Anterior cingulate cortex (tissue), 58 donors: Measurements from ENCODE around the gene EHHADH.

Experiments used
- DNase-seq, 58 donors: peaks; one replicate each; lab custom pipeline; 2025; lab: John Stamatoyannopoulos, UW

The EHHADH gene

DNA sequence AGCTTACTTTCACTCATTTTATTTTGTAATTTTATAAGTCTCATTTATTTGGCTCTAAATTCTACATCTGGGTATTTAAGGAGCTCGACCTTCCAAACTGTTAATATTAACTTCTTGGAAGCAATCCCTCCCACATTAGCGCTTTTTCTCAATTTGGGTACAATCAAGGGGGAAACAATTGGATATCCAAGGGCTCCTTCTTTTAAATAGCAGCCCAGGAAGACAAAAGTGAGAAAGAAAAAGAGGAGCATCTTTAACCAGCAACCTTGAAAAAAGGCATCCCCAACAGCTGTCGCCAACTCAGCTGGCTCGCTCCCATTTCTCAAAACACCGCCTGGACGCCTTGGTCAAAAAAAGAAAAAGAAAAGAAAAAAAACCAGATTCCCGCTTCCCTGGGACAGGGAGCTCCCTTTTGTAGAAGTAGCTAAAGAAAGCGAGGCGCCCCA, 101.9 kb downstream of the EHHADH start:
- DNase-seq, result peak in 3 of 58 donors; percentile 29 to 56 (median 36)

DNA sequence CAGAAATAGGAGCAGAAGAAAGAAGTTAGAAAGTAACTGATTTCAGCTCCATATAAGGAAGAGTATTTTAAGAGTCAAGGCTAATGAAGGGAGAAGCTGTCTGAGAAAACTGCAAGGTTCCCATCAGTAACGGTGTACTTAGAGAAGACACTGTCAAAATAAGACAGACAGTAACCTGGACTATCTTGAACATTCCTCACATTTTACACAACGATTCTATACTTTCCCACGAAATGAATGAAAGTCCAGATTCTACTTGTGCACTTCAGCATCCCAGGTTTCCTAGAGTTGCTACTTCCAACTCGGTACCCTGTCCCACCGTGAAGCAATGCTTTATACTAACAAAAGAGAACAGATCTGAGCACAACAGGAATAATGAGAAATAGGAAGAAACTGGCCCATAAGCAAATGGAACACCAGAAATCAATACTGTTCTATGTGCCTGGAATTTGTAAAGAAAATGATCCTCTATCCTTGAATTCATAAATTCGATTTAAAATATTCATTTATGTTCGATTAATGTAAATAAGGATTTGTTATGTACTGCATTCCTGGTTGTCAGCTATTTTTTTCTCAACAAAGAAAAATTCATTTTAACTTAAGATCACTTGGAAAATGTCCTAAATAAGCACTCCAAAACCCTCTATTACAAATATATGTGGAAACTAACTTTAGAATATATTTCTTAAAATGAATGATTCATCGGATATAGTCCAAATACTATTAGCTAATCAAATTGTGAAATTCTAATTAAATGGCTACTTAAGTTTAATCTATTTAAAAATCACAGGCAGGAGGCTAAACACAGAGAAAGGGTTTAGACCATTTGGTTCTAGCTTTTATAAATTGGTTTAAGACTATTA, 102.5 kb downstream of the EHHADH start:
- no peak for DNase-seq

DNA sequence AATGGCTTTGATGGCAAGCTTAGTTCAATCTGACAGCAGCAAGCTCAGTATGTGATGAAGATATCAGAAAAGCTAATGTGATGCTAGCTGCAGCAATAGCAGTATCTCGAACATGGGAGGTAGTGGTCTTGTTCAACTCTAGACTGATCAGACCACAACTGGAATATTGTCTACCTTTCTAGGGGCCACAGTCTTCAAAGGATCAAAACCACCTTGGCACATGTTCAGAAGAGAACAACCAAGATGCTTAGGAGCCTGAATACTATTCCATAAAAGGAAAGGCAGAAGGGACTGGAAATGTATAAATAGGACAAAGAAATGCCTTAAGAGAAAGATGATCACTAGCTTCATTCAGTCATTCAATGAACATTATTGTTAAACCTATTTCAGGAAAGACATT, 103.3 kb downstream of the EHHADH start:
- peak in 1 of 58 donors; percentile 11 for DNase-seq

DNA sequence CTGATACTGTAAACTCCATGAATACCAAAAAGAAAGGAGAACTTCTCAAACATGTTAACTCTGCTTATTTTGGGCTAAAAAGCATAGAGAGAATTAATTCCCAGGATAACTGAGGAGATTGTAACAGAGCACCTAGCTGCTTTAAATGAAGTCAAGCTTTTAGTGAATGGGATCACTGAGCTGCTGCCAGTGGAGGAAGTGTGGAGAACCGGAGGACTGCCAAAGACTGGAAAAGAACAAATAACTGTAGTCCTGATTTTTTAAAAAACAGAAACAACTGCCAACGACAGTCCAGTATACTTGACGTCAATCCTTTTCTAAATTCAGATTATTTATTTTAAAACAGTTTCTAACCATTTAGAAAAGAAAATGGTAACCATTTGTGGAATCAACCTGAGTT, 104.3 kb downstream of the EHHADH start:
- peak in 16 of 58 donors; percentile 3 to 69 (median 8) for DNase-seq

DNA sequence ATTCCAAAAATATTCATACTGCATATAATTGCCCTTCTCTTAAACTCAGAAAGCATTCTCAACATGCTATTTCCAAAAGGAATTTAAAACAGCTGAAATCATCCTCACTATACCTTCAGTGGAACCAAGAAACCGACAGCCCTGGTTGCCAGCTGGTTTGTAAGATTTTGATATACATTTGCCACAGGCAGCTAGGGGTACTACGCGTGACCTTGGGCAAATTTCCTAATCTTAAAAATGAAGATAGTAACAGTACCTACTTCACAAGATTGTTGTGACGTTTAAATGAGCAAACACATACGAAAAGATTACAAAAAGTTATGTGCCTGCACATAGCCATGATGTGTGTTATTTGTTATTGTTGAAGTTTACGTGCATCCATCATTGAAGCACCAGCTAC, 108.3 kb downstream of the EHHADH start:
- no peak for DNase-seq

DNA sequence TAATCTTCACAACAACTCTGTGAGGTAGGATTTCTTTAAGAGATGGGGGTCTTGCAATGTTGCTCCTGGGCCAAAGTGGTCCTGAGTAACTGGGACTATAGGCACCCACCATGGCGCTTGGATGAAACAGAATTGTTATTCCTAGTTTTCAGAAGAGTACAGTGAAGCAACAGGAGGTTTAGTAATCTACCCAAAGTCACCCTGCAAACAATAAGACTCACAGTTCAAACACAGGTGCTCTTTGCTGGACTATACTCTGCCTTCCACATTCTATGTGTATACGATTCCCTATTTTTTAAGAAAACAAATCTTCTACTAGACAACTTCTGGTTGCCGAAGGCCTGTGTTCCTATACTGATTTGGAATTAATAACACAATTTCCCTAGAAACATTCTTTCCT, 109.1 kb downstream of the EHHADH start:
- DNase-seq, result no peak
